HT-29 (cell line): ENCODE results near the gene JADE2. TPM values are rescaled to one million over a fixed set of nuclear protein-coding genes. Genes with fewer than 3 reads are reported as not detected.

Experiments used
- DNase-seq: peaks from one replicate; pipeline ENCODE4 v3.0.0-alpha.2; 2015; ENCODE audit warnings: low spot score
- total RNA-seq: library from RNA; depleted of rRNA; stranded (reverse); fragments of >200 nt; shearing (Covaris generic); gene quantifications from 2 replicates; pipeline ENCODE4 v1.2.3, GENCODE V29; 2014

The JADE2 gene
- total RNA-seq, 1 experiment from 2014 or later = 47.6 TPM

DNA sequence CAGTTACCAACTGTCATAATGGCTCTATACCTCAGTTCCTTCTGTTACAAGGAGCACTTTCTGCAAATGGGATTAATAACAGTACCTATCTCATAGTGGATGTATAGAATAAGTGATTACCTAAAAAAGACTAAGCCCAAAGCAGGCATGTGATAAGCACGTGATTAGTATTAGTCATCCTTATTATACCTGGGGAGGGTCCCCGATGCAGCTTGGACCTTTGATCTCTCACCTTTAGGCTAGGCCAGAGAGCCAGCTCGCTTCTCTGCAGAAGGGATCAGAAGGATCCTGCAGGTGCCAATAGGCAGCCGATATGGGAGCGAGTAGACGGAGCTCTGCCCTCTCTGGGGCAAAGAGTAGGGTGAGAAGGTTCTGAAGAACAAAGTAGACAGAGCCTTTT is 4.0 kb downstream of the JADE2 start:
- no peak for DNase-seq

GRCh38 chr5:134530301-134531077 is 5.0 kb downstream of the JADE2 start:
- no peak for DNase-seq

GRCh38 chr5:134533115-134533815 is 7.8 kb downstream of the JADE2 start:
- no peak for DNase-seq

GRCh38 chr5:134534058-134534725 is 8.7 kb downstream of the JADE2 start:
- DNase-seq = no peak

DNA sequence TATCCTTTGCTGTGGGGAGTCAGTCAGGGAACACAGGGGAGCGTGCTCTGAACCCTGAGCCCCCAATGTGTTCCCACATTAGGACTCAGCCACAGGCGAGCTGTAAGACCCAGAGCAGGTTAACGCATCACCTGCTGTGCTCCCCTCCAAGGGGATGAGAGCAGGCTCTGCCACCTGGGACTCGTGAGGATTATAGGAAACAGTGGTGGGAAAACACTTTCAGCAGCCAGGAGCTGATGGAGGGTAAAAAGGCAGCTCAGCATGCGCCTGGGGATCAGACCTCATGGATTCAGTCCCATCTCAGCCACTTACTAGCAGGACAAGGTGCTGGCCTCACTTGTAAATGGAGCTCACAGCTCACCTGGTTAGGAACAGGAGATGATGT is 9.2 kb downstream of the JADE2 start:
- no peak for DNase-seq

GRCh38 chr5:134536876-134537275 is 11.4 kb downstream of the JADE2 start:
- DNase-seq = no peak

- no peak for DNase-seq
Observed at GRCh38 chr5:134537297-134537696, 11.8 kb downstream of the JADE2 start.

- no peak for DNase-seq
Observed at GRCh38 chr5:134538296-134538695, 12.8 kb downstream of the JADE2 start.

- DNase-seq = no peak
Observed at GRCh38 chr5:134539732-134540131, 14.3 kb downstream of the JADE2 start.

GRCh38 chr5:134540747-134541733 is 15.6 kb downstream of the JADE2 start:
- DNase-seq = no peak

DNA sequence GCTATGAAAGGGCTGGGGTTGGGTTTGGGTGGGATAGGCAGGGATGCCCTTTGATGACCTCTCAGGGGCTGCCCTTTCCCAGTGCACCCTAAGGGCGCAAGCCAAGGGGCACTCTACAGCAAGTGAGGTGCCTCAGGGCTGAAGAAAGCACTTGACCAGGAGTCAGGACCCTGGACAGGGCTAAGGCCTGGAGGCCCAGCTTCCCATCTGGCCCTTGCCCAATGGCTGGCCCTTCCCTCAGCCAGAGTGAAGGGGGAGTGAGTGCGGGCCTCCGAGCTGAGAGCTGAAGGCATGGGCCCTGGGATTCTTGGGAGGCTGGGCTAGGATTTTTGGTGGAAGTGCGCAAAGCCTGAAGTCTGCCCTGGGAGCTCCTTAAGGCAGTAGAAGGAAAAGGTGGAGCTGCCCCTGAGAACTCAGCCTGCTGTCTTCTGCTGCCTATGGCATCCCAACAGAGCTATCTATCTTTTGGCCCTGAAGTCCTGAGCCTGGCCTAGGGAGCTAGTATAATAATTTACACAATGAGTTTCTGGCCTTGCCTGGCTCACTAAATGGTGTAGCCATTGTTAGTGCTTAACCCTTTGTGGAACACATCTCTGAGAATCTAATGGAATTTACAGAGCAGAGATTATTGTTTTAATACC is 16.4 kb downstream of the JADE2 start:
- peak; percentile 42 for DNase-seq

DNA sequence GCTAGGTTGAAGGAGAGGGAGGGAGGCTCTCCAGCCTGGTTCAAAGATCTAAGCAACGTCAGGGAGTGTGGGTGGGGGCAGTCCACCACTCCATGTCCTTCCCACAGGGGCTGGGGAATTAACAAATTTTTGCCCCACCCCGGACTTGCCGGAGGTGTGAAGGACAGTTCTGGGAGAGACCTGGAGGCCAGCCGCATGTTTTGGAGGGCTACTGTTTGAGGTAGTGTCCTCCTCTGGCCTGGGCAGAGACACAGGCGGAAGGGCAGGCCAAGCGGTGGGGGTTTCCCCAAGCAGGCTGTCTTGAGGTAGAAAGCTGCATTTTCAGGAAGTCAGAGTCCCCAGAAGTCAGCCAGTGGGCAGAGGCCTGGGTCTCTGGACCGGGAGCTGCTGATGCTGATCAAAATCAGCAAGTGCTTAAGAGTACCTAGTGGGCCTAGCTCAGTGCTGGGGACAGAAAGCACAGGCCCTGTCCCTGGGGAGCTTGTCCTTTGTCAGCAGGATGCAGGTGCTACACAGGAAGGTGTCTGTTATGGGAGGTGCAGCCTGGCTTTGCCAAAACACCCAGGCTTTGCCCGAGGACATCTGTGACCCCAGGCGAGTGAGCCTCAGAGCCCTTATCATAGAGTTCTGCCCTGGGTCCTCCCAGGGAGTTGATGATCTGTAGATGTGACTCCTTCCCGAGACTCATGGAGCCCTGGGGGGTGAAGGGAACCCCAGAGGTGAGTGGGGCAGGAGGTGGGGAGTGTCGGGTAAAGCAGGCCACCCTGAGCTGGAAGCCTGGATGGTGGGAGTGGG is 18.5 kb downstream of the JADE2 start:
- DNase-seq = no peak

DNA sequence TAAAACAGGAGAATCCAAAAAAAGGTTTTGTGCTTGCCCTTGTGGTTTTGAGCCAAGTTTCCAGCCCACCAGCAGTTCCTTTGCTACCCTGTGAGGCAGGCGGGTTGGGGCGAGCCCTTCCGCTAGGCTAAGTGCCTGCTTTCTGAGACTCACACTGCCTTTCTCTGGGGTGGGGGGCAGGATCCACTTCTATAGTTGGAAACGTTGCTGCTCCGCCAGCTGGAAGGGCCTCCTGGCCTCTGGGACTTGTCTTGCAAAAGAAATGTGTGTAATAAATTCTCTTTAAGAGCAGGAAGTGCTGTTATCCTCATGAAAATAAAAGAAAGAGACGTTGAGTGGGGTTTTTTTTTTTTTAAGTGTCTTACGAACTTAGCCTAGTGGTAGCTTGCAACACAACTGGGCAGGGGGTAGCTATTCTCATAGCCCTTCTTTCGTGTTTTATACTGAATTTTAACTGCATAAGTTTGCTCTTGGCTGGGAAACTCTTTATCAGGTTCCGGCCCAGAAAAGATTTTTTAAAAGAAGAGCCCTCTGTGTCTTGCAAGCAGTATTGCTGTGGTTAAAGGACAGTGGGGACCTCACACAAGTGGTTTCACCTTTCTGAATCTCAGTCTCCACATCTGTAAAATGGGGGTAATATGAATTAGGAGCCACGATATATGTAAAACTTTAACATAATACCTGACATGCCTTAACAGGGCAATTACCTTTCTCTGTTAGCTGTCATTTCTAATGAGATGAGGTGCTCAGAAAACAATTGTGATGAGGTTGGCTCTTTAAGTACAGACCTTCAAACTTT is 19.8 kb downstream of the JADE2 start:
- no peak for DNase-seq

DNA sequence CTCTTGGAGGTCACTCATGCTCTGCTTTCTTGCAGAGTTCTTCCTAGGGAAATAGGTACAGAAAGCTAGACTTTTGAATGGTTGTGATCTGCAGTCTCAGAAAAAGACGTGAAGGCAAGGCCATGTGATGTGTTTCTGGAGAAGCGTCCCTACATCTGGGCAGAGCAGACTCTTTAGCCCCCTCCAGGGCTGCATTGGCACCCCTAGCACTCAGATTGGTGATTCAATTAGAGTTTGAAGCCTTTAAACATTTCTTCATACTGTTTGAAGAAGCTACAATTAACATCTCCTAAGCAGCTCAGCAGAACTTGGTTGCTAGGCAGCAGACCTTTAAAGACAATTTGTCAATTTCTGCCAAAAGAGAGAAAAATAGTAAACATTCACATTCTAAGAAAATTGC is 21.6 kb downstream of the JADE2 start:
- DNase-seq = no peak

- no peak for DNase-seq
Observed at GRCh38 chr5:134547579-134547978, 22.1 kb downstream of the JADE2 start.

- no peak for DNase-seq
Observed at GRCh38 chr5:134547999-134548658, 22.7 kb downstream of the JADE2 start.

GRCh38 chr5:134549714-134550113 is 24.2 kb downstream of the JADE2 start:
- DNase-seq = no peak
